22Rv1 (cell line): ENCODE measurements around the gene TAGLN3.

Experiments used
- ZFX ChIP-seq: fragments of 450-650 bp; IDR thresholded peaks from 2 replicates; pipeline ENCODE4 v1.6.1; 2017; ENCODE audit warnings: antibody characterized with exemption, borderline replicate concordance
- TF ChIP-seq, protein P1 (sequence below): fragments of 450-650 bp; IDR thresholded peaks from 2 replicates; pipeline ENCODE4 v1.5.1; 2017; ENCODE audit warnings: mild to moderate bottlenecking

GRCh38 chr3:111952866-111953450 is 45.8 kb upstream of the TAGLN3 start:
- TF ChIP-seq, protein P1, sequence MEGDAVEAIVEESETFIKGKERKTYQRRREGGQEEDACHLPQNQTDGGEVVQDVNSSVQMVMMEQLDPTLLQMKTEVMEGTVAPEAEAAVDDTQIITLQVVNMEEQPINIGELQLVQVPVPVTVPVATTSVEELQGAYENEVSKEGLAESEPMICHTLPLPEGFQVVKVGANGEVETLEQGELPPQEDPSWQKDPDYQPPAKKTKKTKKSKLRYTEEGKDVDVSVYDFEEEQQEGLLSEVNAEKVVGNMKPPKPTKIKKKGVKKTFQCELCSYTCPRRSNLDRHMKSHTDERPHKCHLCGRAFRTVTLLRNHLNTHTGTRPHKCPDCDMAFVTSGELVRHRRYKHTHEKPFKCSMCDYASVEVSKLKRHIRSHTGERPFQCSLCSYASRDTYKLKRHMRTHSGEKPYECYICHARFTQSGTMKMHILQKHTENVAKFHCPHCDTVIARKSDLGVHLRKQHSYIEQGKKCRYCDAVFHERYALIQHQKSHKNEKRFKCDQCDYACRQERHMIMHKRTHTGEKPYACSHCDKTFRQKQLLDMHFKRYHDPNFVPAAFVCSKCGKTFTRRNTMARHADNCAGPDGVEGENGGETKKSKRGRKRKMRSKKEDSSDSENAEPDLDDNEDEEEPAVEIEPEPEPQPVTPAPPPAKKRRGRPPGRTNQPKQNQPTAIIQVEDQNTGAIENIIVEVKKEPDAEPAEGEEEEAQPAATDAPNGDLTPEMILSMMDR: no peak
- TF ChIP-seq ZFX: no peak
